Measurements from ENCODE around the gene RHOT2.

DNA sequence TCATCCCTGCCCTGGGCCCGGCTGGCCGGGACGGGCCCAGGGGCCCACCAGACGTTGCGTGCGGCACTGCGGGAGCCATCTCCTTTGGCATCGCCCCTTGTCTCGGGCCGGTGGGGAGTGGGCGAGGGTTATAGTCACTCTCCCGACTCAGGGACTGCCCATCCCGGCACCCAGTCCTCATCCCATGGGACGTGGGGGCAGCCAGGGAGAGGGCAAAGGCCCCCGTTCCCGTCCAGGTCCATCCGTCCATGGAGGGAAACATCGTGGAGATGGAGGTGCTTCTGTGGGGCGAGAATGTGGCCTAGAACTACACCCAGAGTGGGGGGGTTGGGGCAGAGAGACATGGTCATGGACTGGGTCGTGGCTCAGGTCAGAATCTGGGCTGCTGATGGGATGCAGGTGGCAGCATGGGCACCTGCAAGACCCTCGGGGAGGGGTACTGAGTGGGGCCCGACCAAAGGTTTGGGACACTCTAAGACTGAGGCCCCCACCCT is 21.2 kb upstream of the RHOT2 start:
- TF ChIP-seq, protein P1, sequence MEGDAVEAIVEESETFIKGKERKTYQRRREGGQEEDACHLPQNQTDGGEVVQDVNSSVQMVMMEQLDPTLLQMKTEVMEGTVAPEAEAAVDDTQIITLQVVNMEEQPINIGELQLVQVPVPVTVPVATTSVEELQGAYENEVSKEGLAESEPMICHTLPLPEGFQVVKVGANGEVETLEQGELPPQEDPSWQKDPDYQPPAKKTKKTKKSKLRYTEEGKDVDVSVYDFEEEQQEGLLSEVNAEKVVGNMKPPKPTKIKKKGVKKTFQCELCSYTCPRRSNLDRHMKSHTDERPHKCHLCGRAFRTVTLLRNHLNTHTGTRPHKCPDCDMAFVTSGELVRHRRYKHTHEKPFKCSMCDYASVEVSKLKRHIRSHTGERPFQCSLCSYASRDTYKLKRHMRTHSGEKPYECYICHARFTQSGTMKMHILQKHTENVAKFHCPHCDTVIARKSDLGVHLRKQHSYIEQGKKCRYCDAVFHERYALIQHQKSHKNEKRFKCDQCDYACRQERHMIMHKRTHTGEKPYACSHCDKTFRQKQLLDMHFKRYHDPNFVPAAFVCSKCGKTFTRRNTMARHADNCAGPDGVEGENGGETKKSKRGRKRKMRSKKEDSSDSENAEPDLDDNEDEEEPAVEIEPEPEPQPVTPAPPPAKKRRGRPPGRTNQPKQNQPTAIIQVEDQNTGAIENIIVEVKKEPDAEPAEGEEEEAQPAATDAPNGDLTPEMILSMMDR (IDR thresholded peaks at IDR 0.05): no peak
- TF ChIP-seq POLR2A (IDR thresholded peaks at IDR 0.05): no peak

Data from testis (tissue), 2 donors.